Vagina (tissue), 2 donors: ENCODE measurements around the gene CDH1. TPM values are rescaled to one million over a fixed set of nuclear protein-coding genes. Genes with fewer than 3 reads are reported as not detected.

Source experiments
- DNase-seq, 2 donors: peaks; one replicate each; pipeline ENCODE4 v3.0.0-alpha.2; 2017; ENCODE audit errors: extremely low spot score in 2 of 2
- H3K27ac ChIP-seq: fragments of 200-600 bp; sonication (generic); one replicate; pipeline ENCODE4 v1.5.1; 2019
- H3K27me3 ChIP-seq: fragments of 200-600 bp; sonication (generic); one replicate; pipeline ENCODE4 v1.5.1; 2019
- H3K36me3 ChIP-seq, 2 donors: fragments of 200-600 bp; sonication (generic); one replicate each; pipeline ENCODE4 v1.5.1; 2017 to 2019
- H3K4me1 ChIP-seq: fragments of 200-600 bp; sonication (generic); one replicate; pipeline ENCODE4 v1.5.1; 2019
- H3K4me3 ChIP-seq, 2 donors: fragments of 200-600 bp; sonication (generic); 1 replicate in 1 of 2; 2 replicates in 1 of 2; pipeline ENCODE4 v1.5.1; 2016 to 2019
- H3K9me3 ChIP-seq: fragments of 200-600 bp; sonication (generic); one replicate; pipeline ENCODE4 v1.5.1; 2019
- POLR2A ChIP-seq, 2 donors: fragments of 450-650 bp; IDR thresholded peaks; one replicate each; pipeline ENCODE4 v1.6.1; 2017; ENCODE audit warnings: antibody characterized with exemption in 2 of 2, mild to moderate bottlenecking in 2 of 2, moderate library complexity in 2 of 2
- POLR2AphosphoS5 ChIP-seq, 2 donors: sonication (generic); formaldehyde crosslinking; IDR thresholded peaks; one replicate each; pipeline ENCODE4 v1.9.0; 2017; ENCODE audit warnings: antibody characterized with exemption in 2 of 2, mild to moderate bottlenecking in 2 of 2, low read depth in 1 of 2; ENCODE audit not compliant: insufficient read depth in 1 of 2
- intact Hi-C: fragments of 100-400 bp; cut with DNase I; formaldehyde crosslinking; loops from one replicate; pipeline ENCODE4 v1.15.1; 2023
- total RNA-seq: library from RNA; depleted of rRNA; stranded (reverse); fragments of >200 nt; gene quantifications from one replicate; pipeline ENCODE4 v1.2.3, GENCODE V29; 2016
- TF ChIP-seq, protein P1 (sequence below), 3 experiments: fragments of 450-650 bp in 2 of 3; fragments of 200-600 bp in 1 of 3; sonication (generic) in 1 of 3; IDR thresholded peaks; one replicate each; pipeline ENCODE4 v1.5.1; 2017 to 2019; ENCODE audit warnings: antibody characterized with exemption in 3 of 3, mild to moderate bottlenecking in 2 of 3, moderate library complexity in 2 of 3

Gene CDH1
- total RNA-seq, 1 donor from 2014 or later: 116 TPM

DNA sequence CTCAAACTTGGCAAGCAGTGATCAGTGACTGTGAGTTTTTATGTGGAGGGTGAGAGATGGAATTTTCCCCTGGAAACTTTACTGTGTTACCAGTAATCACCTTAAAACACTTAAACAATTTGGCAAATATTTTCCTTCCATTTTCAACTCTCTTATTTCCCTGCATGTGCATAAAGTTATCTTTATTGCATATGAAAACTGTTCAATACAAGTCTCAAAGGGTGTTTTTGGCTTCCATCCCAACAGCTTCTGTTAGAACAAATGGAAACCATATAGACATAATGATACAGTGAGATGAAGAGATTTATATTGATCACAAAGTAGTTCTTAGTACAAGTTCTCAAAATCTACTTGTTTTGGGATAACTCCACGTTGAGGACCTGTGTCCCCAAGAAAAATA lies 69.9 kb downstream of the CDH1 start:
- no peaks in the 10 kb centered on the region for H3K4me1 ChIP-seq
- no peak overlapping the region for H3K27ac ChIP-seq
- no peaks in the 10 kb centered on the region for H3K9me3 ChIP-seq
- no peak overlapping the region for H3K4me3 ChIP-seq
- intact Hi-C loops: no loop called here
- peaks cover 0 to 14% of the 10 kb centered on the region in 2 donors for H3K36me3 ChIP-seq
- no peaks in the 10 kb centered on the region for H3K27me3 ChIP-seq
- TF ChIP-seq, protein P1, sequence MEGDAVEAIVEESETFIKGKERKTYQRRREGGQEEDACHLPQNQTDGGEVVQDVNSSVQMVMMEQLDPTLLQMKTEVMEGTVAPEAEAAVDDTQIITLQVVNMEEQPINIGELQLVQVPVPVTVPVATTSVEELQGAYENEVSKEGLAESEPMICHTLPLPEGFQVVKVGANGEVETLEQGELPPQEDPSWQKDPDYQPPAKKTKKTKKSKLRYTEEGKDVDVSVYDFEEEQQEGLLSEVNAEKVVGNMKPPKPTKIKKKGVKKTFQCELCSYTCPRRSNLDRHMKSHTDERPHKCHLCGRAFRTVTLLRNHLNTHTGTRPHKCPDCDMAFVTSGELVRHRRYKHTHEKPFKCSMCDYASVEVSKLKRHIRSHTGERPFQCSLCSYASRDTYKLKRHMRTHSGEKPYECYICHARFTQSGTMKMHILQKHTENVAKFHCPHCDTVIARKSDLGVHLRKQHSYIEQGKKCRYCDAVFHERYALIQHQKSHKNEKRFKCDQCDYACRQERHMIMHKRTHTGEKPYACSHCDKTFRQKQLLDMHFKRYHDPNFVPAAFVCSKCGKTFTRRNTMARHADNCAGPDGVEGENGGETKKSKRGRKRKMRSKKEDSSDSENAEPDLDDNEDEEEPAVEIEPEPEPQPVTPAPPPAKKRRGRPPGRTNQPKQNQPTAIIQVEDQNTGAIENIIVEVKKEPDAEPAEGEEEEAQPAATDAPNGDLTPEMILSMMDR (IDR thresholded peaks at IDR 0.05): no peak
- TF ChIP-seq POLR2AphosphoS5 (IDR thresholded peaks at IDR 0.05; ENCODE audit: insufficient read depth in 1 of 2, low read depth in 1 of 2) (no peak), POLR2A (IDR thresholded peaks at IDR 0.05) (no peak)
- DNase-seq: no peak

DNA sequence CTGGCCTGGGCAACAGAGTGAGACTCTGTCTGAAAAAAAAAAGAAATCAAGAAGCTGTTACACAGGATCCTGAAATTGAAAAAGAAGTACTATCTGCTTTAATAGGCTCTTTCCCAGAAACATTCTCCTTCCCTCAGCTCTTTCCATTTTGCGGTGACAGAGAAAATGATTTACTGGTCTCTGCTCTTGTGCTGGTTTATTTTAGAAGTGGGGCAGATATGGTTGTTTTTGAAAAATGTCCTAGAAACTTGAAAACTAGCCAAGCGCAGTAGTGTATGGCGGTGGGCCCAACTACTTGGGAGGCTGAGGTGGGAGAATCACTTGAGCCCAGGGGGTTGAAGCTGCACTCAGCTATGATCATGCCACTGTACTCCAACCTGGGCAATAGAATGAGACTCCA lies 77.4 kb downstream of the CDH1 start:
- Histone ChIP-seq H3K27me3 (no peaks in the 10 kb centered on the region), H3K9me3 (no peaks in the 10 kb centered on the region), H3K27ac (no peak overlapping the region), H3K36me3 (peaks cover 0 to 8% of the 10 kb centered on the region in 2 donors), H3K4me1 (no peaks in the 10 kb centered on the region), H3K4me3 (no peak overlapping the region)
- intact Hi-C loops: no loop called here
- no peak for TF ChIP-seq POLR2A (IDR thresholded peaks at IDR 0.05)
- no peak for TF ChIP-seq POLR2AphosphoS5 (IDR thresholded peaks at IDR 0.05; ENCODE audit: insufficient read depth in 1 of 2, low read depth in 1 of 2)
- TF ChIP-seq, protein P1 (IDR thresholded peaks at IDR 0.05): no peak
- no peak for DNase-seq

DNA sequence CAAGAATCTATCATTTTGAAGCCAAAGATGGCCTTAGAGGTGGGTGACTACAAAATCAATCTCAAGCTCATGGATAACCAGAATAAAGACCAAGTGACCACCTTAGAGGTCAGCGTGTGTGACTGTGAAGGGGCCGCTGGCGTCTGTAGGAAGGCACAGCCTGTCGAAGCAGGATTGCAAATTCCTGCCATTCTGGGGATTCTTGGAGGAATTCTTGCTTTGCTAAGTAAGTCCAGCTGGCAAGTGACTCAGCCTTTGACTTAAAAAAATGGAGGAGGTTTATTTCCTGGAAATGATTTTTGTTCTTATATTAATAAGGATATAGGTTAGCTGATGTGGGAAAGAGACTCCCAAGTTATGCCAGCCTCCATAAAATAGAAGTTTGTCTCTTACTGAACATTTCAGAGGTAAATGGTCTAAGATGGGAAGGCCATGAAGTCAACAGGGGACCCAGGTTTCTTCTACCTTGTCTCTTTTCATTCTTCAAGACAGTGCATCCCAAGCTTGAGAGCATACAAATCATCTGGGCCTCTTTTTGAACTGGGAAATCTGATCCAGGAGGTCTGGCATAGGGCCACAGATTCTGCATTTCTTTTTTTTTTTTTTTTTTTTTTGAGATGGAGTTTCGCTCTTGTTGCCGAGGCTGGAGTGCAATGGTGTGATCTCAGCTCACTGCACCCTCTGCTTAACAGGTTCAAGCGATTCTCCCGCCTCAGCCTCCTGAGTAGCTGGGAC lies 86.5 kb downstream of the CDH1 start:
- Histone ChIP-seq H3K4me3 (no peak overlapping the region), H3K36me3 (no peaks in the 10 kb centered on the region), H3K27me3 (no peaks in the 10 kb centered on the region), H3K9me3 (no peaks in the 10 kb centered on the region), H3K27ac (no peak overlapping the region), H3K4me1 (no peaks in the 10 kb centered on the region)
- DNase-seq: no peak
- intact Hi-C loops: no loop called here
- TF ChIP-seq POLR2A (IDR thresholded peaks at IDR 0.05): no peak
- TF ChIP-seq, protein P1 (IDR thresholded peaks at IDR 0.05): no peak
- TF ChIP-seq POLR2AphosphoS5 (IDR thresholded peaks at IDR 0.05; ENCODE audit: insufficient read depth in 1 of 2, low read depth in 1 of 2): no peak

DNA sequence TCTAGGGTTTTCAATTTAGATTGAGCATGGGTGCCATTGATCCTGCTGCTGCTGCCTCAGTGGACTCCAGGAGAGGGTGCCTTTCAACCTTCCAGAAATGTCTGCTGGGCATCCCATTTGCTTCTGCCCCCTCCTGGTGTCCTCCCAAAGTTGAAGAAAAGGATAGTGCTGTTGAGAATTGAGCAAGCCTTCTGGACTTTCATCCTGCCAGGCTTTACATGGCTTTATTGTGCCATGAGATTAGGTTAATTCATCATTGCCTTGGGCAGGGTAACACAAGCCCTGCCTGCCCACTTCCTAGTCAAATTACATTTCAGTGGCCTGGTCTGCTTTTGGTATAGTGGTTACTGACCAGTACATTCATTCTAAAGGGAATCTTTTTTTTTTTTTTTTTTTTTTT lies 88.3 kb downstream of the CDH1 start:
- TF ChIP-seq, protein P1 (IDR thresholded peaks at IDR 0.05): no peak
- TF ChIP-seq POLR2A (IDR thresholded peaks at IDR 0.05) (no peak), POLR2AphosphoS5 (IDR thresholded peaks at IDR 0.05; ENCODE audit: insufficient read depth in 1 of 2, low read depth in 1 of 2) (no peak)
- Histone ChIP-seq H3K27me3 (no peaks in the 10 kb centered on the region), H3K9me3 (no peaks in the 10 kb centered on the region), H3K27ac (no peak overlapping the region), H3K4me1 (no peaks in the 10 kb centered on the region), H3K36me3 (no peaks in the 10 kb centered on the region), H3K4me3 (no peak overlapping the region)
- no peak for DNase-seq
- intact Hi-C loops: no loop called here

DNA sequence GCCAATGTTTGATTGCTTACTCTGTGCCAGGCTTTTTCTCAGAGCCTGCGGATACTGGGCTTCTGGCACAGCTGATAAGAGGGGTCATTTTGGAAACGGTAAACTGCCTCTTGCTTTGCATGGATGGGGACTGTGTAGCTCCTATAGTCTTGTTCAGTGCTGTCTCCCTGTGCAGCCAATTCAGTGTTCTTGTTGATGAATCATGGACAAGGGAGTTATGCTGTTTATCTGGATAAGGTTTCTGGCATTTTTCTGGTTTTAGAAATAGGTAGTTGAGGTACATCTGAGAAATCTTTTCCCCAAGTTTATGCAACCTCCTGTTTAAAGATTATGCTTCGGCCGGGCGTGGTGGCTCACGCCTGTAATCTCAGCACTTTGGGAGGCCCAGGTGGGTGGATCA lies 89.6 kb downstream of the CDH1 start:
- intact Hi-C loops: no loop called here

More for the DNA sequence above, 89.6 kb downstream of the CDH1 start:
- no peak for TF ChIP-seq POLR2A (IDR thresholded peaks at IDR 0.05)
- TF ChIP-seq, protein P1 (IDR thresholded peaks at IDR 0.05): no peak
- TF ChIP-seq POLR2AphosphoS5 (IDR thresholded peaks at IDR 0.05; ENCODE audit: insufficient read depth in 1 of 2, low read depth in 1 of 2): no peak
- H3K4me3 ChIP-seq: no peak overlapping the region
- H3K36me3 ChIP-seq: no peaks in the 10 kb centered on the region
- H3K4me1 ChIP-seq: no peaks in the 10 kb centered on the region
- H3K27ac ChIP-seq: no peak overlapping the region
- H3K27me3 ChIP-seq: no peaks in the 10 kb centered on the region
- H3K9me3 ChIP-seq: no peaks in the 10 kb centered on the region
- no peak for DNase-seq
